SK-N-MC (cell line): ENCODE results near the gene CPN2.

ENCODE experiments used
- EZH2 ChIP-seq: fragments of 200-600 bp; sonication (generic); IDR thresholded peaks from one replicate; pipeline ENCODE4 v1.6.1; 2017; ENCODE audit warnings: antibody characterized with exemption
- POLR2AphosphoS5 ChIP-seq: IDR thresholded peaks from 2 replicates; pipeline ENCODE4 v1.6.1; 2012; ENCODE audit warnings: mild to moderate bottlenecking, low read depth, low read length, borderline replicate concordance

DNA sequence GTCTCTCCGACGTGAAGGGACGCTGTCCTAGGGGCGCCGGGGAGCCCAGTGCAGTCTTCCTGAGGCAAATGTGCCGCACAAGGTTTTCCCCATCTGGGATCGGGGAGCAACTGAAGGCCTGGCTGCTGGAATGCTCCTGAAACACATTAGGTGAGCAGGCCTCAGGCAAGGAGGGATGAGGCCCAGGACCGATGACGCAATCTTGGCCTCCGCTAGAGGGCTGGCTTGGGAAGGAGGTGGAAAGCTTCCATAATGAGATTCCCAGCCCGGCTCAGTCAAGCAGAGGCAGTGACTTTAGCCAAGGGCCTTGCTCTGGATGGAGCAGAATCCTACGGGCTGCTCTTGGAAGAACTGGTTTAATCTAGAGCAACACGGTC is 50.8 kb downstream of the CPN2 start:
- TF ChIP-seq POLR2AphosphoS5 (no peak), EZH2 (no peak)
